SK-N-SH (cell line): ENCODE data around the gene SGF29. TPM values are rescaled to one million over a fixed set of nuclear protein-coding genes. Genes with fewer than 3 reads are reported as not detected.
A peak's percentile ranks its signal among the peaks of the same experiment; 100 is the strongest.

Experiments
- CTCF ChIA-PET: fragments of 300-600, 350-600 bp; formaldehyde crosslinking; extraction: SDS; loops from one replicate; lab custom pipeline; 2021; lab: Yijun Ruan, JAX
- POLR2A ChIA-PET: fragments of 350-600 bp; sonication (Branson Sonifier 250); formaldehyde crosslinking; extraction: SDS; loops from one replicate; lab custom pipeline; 2020; ENCODE audit warnings: antibody characterized with exemption, inconsistent platforms; lab: Yijun Ruan, JAX
- DNase-seq: peaks from one replicate; pipeline ENCODE4 v3.0.0; 2012
- H2AFZ ChIP-seq: fragments of 200-600 bp; sonication (generic); 2 replicates; pipeline ENCODE4 v1.8.1; 2016; ENCODE audit warnings: antibody characterized with exemption, mild to moderate bottlenecking, low read depth
- H3F3A ChIP-seq: fragments of 200-600 bp; sonication (generic); replicated peaks from 2 replicates; pipeline ENCODE3; 2016; ENCODE audit warnings: antibody characterized with exemption, mild to moderate bottlenecking; ENCODE audit not compliant: insufficient read depth
- H3K27ac ChIP-seq, 2 experiments: fragments of 200-500 bp in 1 of 2; fragments of 200-600 bp in 1 of 2; sonication (Bioruptor generic) in 1 of 2; sonication (generic), shearing (Covaris generic) in 1 of 2; 2 replicates each; pipeline versions ENCODE4 v1.5.1 to v1.6.1; 2014 to 2016; ENCODE audit warnings: low read depth in 2 of 2, inconsistent platforms in 1 of 2, low read length in 1 of 2, mild to moderate bottlenecking in 1 of 2, mixed read lengths in 1 of 2
- H3K27me3 ChIP-seq: fragments of 200-600 bp; sonication (generic), shearing (Covaris generic); 2 replicates; pipeline ENCODE4 v1.6.1; 2016; ENCODE audit warnings: mixed run types; ENCODE audit not compliant: insufficient read depth
- H3K36me3 ChIP-seq, 2 experiments: fragments of 200-500 bp in 1 of 2; fragments of 200-600 bp in 1 of 2; sonication (Bioruptor generic) in 1 of 2; sonication (generic) in 1 of 2; replicated peaks in 1 of 2; 2 replicates each; pipeline versions ENCODE3 to v1.5.1; 2014 to 2016; ENCODE audit warnings: low read length in 1 of 2, mild to moderate bottlenecking in 1 of 2; ENCODE audit not compliant: insufficient read depth in 2 of 2, control insufficient read depth in 1 of 2
- H3K4me1 ChIP-seq, 2 experiments: fragments of 200-500 bp in 1 of 2; fragments of 200-600 bp in 1 of 2; sonication (Bioruptor generic) in 1 of 2; sonication (generic), shearing (Covaris generic) in 1 of 2; 2 replicates each; pipeline versions ENCODE4 v1.5.1 to v1.6.1; 2014 to 2016; ENCODE audit warnings: low read depth in 1 of 2, low read length in 1 of 2, mixed run types in 1 of 2; ENCODE audit not compliant: insufficient read depth in 2 of 2, control insufficient read depth in 1 of 2
- H3K4me2 ChIP-seq: fragments of 200-600 bp; sonication (generic), shearing (Covaris generic); 2 replicates; pipeline ENCODE4 v1.6.1; 2017; ENCODE audit warnings: mixed run types
- H3K4me3 ChIP-seq, 2 experiments: fragments of 200-500 bp in 1 of 2; fragments of 200-600 bp in 1 of 2; sonication (Bioruptor generic) in 1 of 2; sonication (generic), shearing (Covaris generic) in 1 of 2; 2 replicates each; pipeline versions ENCODE4 v1.5.1 to v1.8.1; 2014 to 2016; ENCODE audit warnings: low read depth in 2 of 2, inconsistent platforms in 1 of 2, low read length in 1 of 2, mild to moderate bottlenecking in 1 of 2, mixed read lengths in 1 of 2, moderate library complexity in 1 of 2
- H3K79me2 ChIP-seq: fragments of 200-600 bp; sonication (generic); 2 replicates; pipeline ENCODE4 v1.8.1; 2017; ENCODE audit warnings: mild to moderate bottlenecking; ENCODE audit not compliant: insufficient read depth
- H3K9ac ChIP-seq: fragments of 200-600 bp; sonication (generic); 2 replicates; pipeline ENCODE4 v1.6.1; 2017; ENCODE audit warnings: mixed run types
- H3K9me2 ChIP-seq: fragments of 200-600 bp; sonication (generic); 2 replicates; pipeline ENCODE4 v1.6.1; 2017; ENCODE audit warnings: mixed run types
- H3K9me3 ChIP-seq: fragments of 200-600 bp; sonication (generic); 2 replicates; pipeline ENCODE4 v1.6.1; 2017; ENCODE audit warnings: mixed run types, mild to moderate bottlenecking, moderate library complexity
- H4K20me1 ChIP-seq: fragments of 200-600 bp; sonication (generic); 2 replicates; pipeline ENCODE4 v1.6.1; 2017; ENCODE audit warnings: mild to moderate bottlenecking, mixed run types; ENCODE audit not compliant: insufficient read depth
- ELF1 ChIP-seq: IDR thresholded peaks from 2 replicates; pipeline ENCODE4 v1.4.0; 2012
- EP300 ChIP-seq, 2 experiments: IDR thresholded peaks; 2 replicates each; pipeline versions ENCODE4 v1.4.0 to v1.6.1; 2012; ENCODE audit warnings: borderline replicate concordance in 1 of 2, low read depth in 1 of 2, low read length in 1 of 2
- FOXM1 ChIP-seq: IDR thresholded peaks from 2 replicates; pipeline ENCODE4 v1.4.0; 2012; ENCODE audit warnings: low read depth, mild to moderate bottlenecking
- NFIC ChIP-seq: IDR thresholded peaks from 2 replicates; pipeline ENCODE4 v1.4.0; 2012; ENCODE audit warnings: borderline replicate concordance
- NRF1 ChIP-seq: IDR thresholded peaks from 2 replicates; pipeline ENCODE4 v1.6.1; 2012; ENCODE audit warnings: low read depth, mild to moderate bottlenecking, low read length
- PBX3 ChIP-seq: IDR thresholded peaks from 2 replicates; pipeline ENCODE4; 2012
- RFX5 ChIP-seq: IDR thresholded peaks from 2 replicates; pipeline ENCODE4 v1.6.1; 2012; ENCODE audit warnings: mild to moderate bottlenecking, improper control_type of control experiment, low read length
- RXRA ChIP-seq: IDR thresholded peaks from 2 replicates; pipeline ENCODE4 v1.4.0; 2012; ENCODE audit warnings: low read depth, mild to moderate bottlenecking, borderline replicate concordance
- TCF12 ChIP-seq: IDR thresholded peaks from 2 replicates; pipeline ENCODE4 v1.4.0; 2012
- YY1 ChIP-seq: IDR thresholded peaks from 2 replicates; pipeline ENCODE4 v1.4.0; 2012; ENCODE audit warnings: low read depth, mild to moderate bottlenecking
- ZBTB33 ChIP-seq: IDR thresholded peaks from 2 replicates; pipeline ENCODE4 v1.4.0; 2012; ENCODE audit warnings: low read depth, borderline replicate concordance
- whole genome bisulfite sequencing: methylation state at CpG from one replicate; pipeline ENCODE4 v1.1.6; 2017; ENCODE audit warnings: low lambda C conversion rate; 5-methylcytosine and 5-hydroxymethylcytosine counted together
- polyA plus RNA-seq, 3 experiments: library from polyadenylated mRNA; depleted of rRNA; stranded (reverse); fragments of >200 nt; gene quantifications; 2 replicates each; pipeline ENCODE4 v1.2.3, GENCODE V29; 2012
- TF ChIP-seq, protein P1 (sequence below): IDR thresholded peaks from 2 replicates; pipeline ENCODE4 v1.6.1; 2012; ENCODE audit warnings: mild to moderate bottlenecking, low read depth, low read length, moderate library complexity
- TF ChIP-seq, protein P2 (sequence below): fragments of 200-600 bp; sonication (generic); IDR thresholded peaks from 2 replicates; pipeline ENCODE4 v1.6.1; 2017; ENCODE audit warnings: antibody characterized with exemption, mild to moderate bottlenecking, moderate library complexity
- TF ChIP-seq, protein P3 (sequence below): fragments of 150-350 bp; IDR thresholded peaks from 2 replicates; pipeline ENCODE4 v1.6.1; 2017; ENCODE audit warnings: antibody characterized with exemption, low read length, low read depth, borderline replicate concordance

SGF29 gene
- polyA plus RNA-seq, 1 of the 3 experiments (the other 2 are of a cell fraction): 4.6 TPM

- Histone ChIP-seq H3K4me2 (no peak overlapping the region), H2AFZ (peak overlapping the region; percentile 42; the same call in 1 of the 2 replicates)
- CTCF ChIA-PET: no interaction called here
- no peak for TF ChIP-seq NFIC
- TF ChIP-seq FOXM1: no peak
- TF ChIP-seq TCF12: no peak
- TF ChIP-seq EP300 (IDR thresholded peaks at IDR 0.05; ENCODE audit: borderline replicate concordance in 1 of 2, low read depth in 1 of 2, low read length in 1 of 2): no peak
- TF ChIP-seq YY1: no peak
- TF ChIP-seq, all 33 proteins: peak for 0
- H3K36me3 ChIP-seq: no peaks in the 10 kb centered on the region
- no peak overlapping the region for H3K4me3 ChIP-seq
- H3K9me2 ChIP-seq: no peaks in the 10 kb centered on the region
- peaks cover 0 to 3% of the 10 kb centered on the region in 2 experiments; a peak in 1 of 4 replicates for H3K4me1 ChIP-seq
- H4K20me1 ChIP-seq: no peaks in the 10 kb centered on the region
- no peaks in the 10 kb centered on the region for H3K79me2 ChIP-seq
- WGBS: 90% methylated on average over 13 of the region's 13 CpGs
- H3K9me3 ChIP-seq: no peaks in the 10 kb centered on the region
- no peak overlapping the region for H3K9ac ChIP-seq
- H3F3A ChIP-seq: no peaks in the 10 kb centered on the region
- POLR2A ChIA-PET: no interaction called here
- no peaks in the 10 kb centered on the region for H3K27me3 ChIP-seq
- H3K27ac ChIP-seq: no peak overlapping the region
- no peak for DNase-seq
Observed at GRCh38 chr16:28537964-28538732, 15.6 kb upstream of the SGF29 start.

DNA sequence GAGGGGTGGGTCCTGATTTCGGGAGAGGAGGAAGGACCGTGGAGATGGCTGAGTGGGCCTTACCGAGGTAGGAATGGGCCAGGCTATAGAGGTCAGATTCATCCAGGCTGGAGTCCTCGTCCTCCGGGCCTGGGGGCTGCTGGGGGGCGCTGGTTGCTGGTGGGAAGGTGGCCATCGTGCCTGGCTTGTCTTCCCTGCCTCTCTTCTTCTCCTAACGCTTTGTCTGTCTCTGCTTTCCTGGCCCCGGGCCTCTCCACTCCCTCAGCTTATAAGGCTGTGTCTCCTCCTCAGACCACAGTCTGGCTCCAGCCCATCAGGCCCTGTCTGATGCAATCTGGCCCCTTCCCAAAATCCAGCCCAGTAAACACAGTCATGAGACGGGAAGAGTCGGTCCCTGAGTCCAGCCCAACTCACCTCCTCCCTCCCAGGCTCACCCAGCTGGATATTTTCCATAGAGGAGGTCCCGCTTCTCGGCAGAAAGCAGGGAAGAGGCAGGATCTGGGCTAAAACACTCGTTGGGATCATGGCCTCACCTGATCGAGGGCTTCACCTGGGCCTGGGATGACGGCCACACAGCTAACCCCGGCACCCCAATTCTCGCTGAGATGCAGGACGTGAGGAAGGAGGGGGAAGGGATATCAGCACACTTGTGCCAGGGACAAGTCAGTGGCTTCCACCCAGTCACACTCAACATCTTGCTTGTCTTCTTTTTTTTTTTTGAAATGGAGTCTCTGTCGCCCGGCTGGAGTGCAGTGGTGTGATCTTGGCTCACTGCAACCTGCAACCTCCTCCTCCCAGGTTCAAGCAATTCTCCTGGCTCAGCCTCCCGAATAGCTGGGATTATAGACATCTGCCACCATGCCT lies 14.8 kb upstream of the SGF29 start, which contains the start of gene NUPR1:
TSS of gene NUPR1 (minus strand) at position 242 of the 864 bp plus-strand sequence. CDS start at position 175, 67 bp downstream.
- POLR2A ChIA-PET: no interaction called here
- TF ChIP-seq TCF12: no peak
- TF ChIP-seq ELF1: no peak
- TF ChIP-seq ZBTB33: no peak
- TF ChIP-seq NRF1: no peak
- TF ChIP-seq, protein P1, sequence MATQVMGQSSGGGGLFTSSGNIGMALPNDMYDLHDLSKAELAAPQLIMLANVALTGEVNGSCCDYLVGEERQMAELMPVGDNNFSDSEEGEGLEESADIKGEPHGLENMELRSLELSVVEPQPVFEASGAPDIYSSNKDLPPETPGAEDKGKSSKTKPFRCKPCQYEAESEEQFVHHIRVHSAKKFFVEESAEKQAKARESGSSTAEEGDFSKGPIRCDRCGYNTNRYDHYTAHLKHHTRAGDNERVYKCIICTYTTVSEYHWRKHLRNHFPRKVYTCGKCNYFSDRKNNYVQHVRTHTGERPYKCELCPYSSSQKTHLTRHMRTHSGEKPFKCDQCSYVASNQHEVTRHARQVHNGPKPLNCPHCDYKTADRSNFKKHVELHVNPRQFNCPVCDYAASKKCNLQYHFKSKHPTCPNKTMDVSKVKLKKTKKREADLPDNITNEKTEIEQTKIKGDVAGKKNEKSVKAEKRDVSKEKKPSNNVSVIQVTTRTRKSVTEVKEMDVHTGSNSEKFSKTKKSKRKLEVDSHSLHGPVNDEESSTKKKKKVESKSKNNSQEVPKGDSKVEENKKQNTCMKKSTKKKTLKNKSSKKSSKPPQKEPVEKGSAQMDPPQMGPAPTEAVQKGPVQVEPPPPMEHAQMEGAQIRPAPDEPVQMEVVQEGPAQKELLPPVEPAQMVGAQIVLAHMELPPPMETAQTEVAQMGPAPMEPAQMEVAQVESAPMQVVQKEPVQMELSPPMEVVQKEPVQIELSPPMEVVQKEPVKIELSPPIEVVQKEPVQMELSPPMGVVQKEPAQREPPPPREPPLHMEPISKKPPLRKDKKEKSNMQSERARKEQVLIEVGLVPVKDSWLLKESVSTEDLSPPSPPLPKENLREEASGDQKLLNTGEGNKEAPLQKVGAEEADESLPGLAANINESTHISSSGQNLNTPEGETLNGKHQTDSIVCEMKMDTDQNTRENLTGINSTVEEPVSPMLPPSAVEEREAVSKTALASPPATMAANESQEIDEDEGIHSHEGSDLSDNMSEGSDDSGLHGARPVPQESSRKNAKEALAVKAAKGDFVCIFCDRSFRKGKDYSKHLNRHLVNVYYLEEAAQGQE: no peak
- TF ChIP-seq RFX5: no peak
- TF ChIP-seq RXRA: no peak
- TF ChIP-seq PBX3: no peak
- TF ChIP-seq FOXM1: no peak
- TF ChIP-seq, protein P2, sequence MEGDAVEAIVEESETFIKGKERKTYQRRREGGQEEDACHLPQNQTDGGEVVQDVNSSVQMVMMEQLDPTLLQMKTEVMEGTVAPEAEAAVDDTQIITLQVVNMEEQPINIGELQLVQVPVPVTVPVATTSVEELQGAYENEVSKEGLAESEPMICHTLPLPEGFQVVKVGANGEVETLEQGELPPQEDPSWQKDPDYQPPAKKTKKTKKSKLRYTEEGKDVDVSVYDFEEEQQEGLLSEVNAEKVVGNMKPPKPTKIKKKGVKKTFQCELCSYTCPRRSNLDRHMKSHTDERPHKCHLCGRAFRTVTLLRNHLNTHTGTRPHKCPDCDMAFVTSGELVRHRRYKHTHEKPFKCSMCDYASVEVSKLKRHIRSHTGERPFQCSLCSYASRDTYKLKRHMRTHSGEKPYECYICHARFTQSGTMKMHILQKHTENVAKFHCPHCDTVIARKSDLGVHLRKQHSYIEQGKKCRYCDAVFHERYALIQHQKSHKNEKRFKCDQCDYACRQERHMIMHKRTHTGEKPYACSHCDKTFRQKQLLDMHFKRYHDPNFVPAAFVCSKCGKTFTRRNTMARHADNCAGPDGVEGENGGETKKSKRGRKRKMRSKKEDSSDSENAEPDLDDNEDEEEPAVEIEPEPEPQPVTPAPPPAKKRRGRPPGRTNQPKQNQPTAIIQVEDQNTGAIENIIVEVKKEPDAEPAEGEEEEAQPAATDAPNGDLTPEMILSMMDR: no peak
- no peak for TF ChIP-seq NFIC
- TF ChIP-seq, protein P3, sequence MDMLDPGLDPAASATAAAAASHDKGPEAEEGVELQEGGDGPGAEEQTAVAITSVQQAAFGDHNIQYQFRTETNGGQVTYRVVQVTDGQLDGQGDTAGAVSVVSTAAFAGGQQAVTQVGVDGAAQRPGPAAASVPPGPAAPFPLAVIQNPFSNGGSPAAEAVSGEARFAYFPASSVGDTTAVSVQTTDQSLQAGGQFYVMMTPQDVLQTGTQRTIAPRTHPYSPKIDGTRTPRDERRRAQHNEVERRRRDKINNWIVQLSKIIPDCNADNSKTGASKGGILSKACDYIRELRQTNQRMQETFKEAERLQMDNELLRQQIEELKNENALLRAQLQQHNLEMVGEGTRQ: no peak

More for the DNA sequence above, 14.8 kb upstream of the SGF29 start, which contains the start of gene NUPR1:
- Histone ChIP-seq H3F3A (no peaks in the 10 kb centered on the region), H3K9me3 (no peaks in the 10 kb centered on the region), H3K4me1 (peaks cover 0 to 5% of the 10 kb centered on the region in 2 experiments; a peak in 1 of 4 replicates), H4K20me1 (no peaks in the 10 kb centered on the region), H3K4me2 (no peak within 1 kb of the TSS), H3K27ac (no peak within 1 kb of the TSS; a peak in 1 of 4 replicates), H3K27me3 (no peaks in the 10 kb centered on the region), H3K36me3 (no peaks in the 10 kb centered on the region), H3K9ac (no peak within 1 kb of the TSS), H2AFZ (peak within 1 kb of the TSS; percentile 42; the same call in 1 of the 2 replicates), H3K79me2 (no peaks in the 10 kb centered on the region), H3K9me2 (no peaks in the 10 kb centered on the region), H3K4me3 (no peak within 1 kb of the TSS)
- 69% methylated on average over 16 of the region's 22 CpGs for WGBS
- CTCF ChIA-PET: no interaction called here
- no peak for DNase-seq
